H1 (cell line): ENCODE data around the gene ST6GALNAC3. TPM values are rescaled to one million over a fixed set of nuclear protein-coding genes. Genes with fewer than 3 reads are reported as not detected.

Experiments used
- CTCF ChIA-PET: fragments of 300-600 bp; sonication (Branson Sonifier 250); formaldehyde crosslinking; loops from one replicate; lab custom pipeline; 2021; ENCODE audit not compliant: partially characterized antibody; lab: Charles Lee
- POLR2A ChIA-PET: fragments of 300-600 bp; sonication (Branson Sonifier 250); formaldehyde crosslinking; loops from one replicate; lab custom pipeline; 2021; ENCODE audit warnings: inconsistent platforms; ENCODE audit not compliant: partially characterized antibody; lab: Charles Lee
- DNase-seq, 2 experiments: peaks; one replicate each; pipeline versions ENCODE4 v3.0.0 to v3.0.0-alpha.2; 2010 to 2022; ENCODE audit warnings: low spot score in 2 of 2, low read depth in 1 of 2, mixed read lengths in 1 of 2
- FAIRE-seq: peaks from 2 replicates; lab custom pipeline; 2011; peaks lifted over from hg19 to GRCh38; lab: Jason Lieb, UNC
- H2AFZ ChIP-seq: 2 replicates; pipeline ENCODE4 v1.8.1; 2012; ENCODE audit warnings: low read length, inconsistent platforms
- H2AK5ac ChIP-seq: 2 replicates; pipeline ENCODE4 v1.6.1; 2013; ENCODE audit warnings: low read depth, low read length
- H2BK120ac ChIP-seq: replicated peaks from 2 replicates; pipeline ENCODE3; 2013; ENCODE audit warnings: low read depth, low read length, inconsistent platforms
- H2BK12ac ChIP-seq: 2 replicates; pipeline ENCODE4 v1.6.1; 2013; ENCODE audit warnings: low read depth, low read length
- H2BK15ac ChIP-seq: 2 replicates; pipeline ENCODE4 v1.6.1; 2013; ENCODE audit warnings: low read length
- H2BK20ac ChIP-seq: 2 replicates; pipeline ENCODE4 v1.6.1; 2013; ENCODE audit warnings: low read length
- H2BK5ac ChIP-seq: 2 replicates; pipeline ENCODE4 v1.6.1; 2013; ENCODE audit warnings: low read depth, low read length
- H3K14ac ChIP-seq: 2 replicates; pipeline ENCODE4 v1.6.1; 2013; ENCODE audit warnings: inconsistent platforms; ENCODE audit not compliant: insufficient read length
- H3K18ac ChIP-seq: 2 replicates; pipeline ENCODE4 v1.6.1; 2013; ENCODE audit warnings: low read length; ENCODE audit errors: extremely low read depth
- H3K23ac ChIP-seq: 2 replicates; pipeline ENCODE4 v1.6.1; 2013; ENCODE audit warnings: inconsistent platforms; ENCODE audit not compliant: insufficient read length
- H3K23me2 ChIP-seq: 2 replicates; pipeline ENCODE4 v1.6.1; 2013; ENCODE audit warnings: low read depth, low read length
- H3K27ac ChIP-seq: 2 replicates; pipeline ENCODE4 v1.6.1; 2011; ENCODE audit warnings: low read depth, low read length, inconsistent platforms
- H3K27me3 ChIP-seq, 4 experiments: replicated peaks in 1 of 4; 1 replicate in 1 of 4; 2 replicates in 3 of 4; pipeline versions ENCODE4 v1.6.1 to v1.8.1; 2011 to 2013; ENCODE audit warnings: low read length in 3 of 4, mild to moderate bottlenecking in 3 of 4, inconsistent platforms in 2 of 4, mixed read lengths in 2 of 4, moderate library complexity in 1 of 4; ENCODE audit not compliant: control insufficient read depth in 3 of 4, insufficient read depth in 3 of 4; ENCODE audit errors: extremely low read depth in 1 of 4
- H3K36me3 ChIP-seq, 4 experiments: 2 replicates each; pipeline versions ENCODE4 v1.6.1 to v1.8.1; 2011 to 2013; ENCODE audit warnings: mild to moderate bottlenecking in 4 of 4, low read length in 3 of 4, moderate library complexity in 2 of 4, control low read depth in 1 of 4, inconsistent platforms in 1 of 4; ENCODE audit not compliant: insufficient read depth in 4 of 4, control insufficient read depth in 2 of 4
- H3K4ac ChIP-seq: replicated peaks from 2 replicates; pipeline ENCODE3; 2013; ENCODE audit warnings: low read length, low read depth, mixed read lengths, inconsistent platforms; ENCODE audit not compliant: insufficient read length
- H3K4me1 ChIP-seq, 4 experiments: replicated peaks in 1 of 4; 1 replicate in 1 of 4; 2 replicates in 3 of 4; pipeline versions ENCODE4 v1.6.1 to v1.8.1; 2011 to 2013; ENCODE audit warnings: low read length in 3 of 4, inconsistent platforms in 2 of 4, mixed read lengths in 1 of 4; ENCODE audit not compliant: insufficient read depth in 4 of 4, control insufficient read depth in 3 of 4
- H3K4me2 ChIP-seq, 2 experiments: 2 replicates each; pipeline versions ENCODE4 v1.6.1 to v1.8.1; 2011 to 2013; ENCODE audit warnings: low read depth in 2 of 2, low read length in 2 of 2, control low read depth in 1 of 2, inconsistent platforms in 1 of 2, mild to moderate bottlenecking in 1 of 2; ENCODE audit not compliant: insufficient read depth in 1 of 2
- H3K4me3 ChIP-seq, 4 experiments: fragments of 200-600, 300-600 bp in 1 of 4; sonication (generic), shearing (Covaris generic), sonication (Bioruptor Twin) in 1 of 4; 2 replicates each; pipeline versions ENCODE4 v1.5.1 to v1.8.1; 2011 to 2016; ENCODE audit warnings: low read length in 4 of 4, low read depth in 3 of 4, control low read depth in 2 of 4, inconsistent platforms in 2 of 4, mild to moderate bottlenecking in 2 of 4, mixed read lengths in 1 of 4, moderate library complexity in 1 of 4; ENCODE audit not compliant: insufficient read depth in 2 of 4; ENCODE audit errors: extremely low read depth in 1 of 4
- H3K56ac ChIP-seq: replicated peaks from 2 replicates; pipeline ENCODE3; 2013; ENCODE audit warnings: low read depth, mild to moderate bottlenecking, mixed read lengths, low read length, inconsistent platforms; ENCODE audit not compliant: insufficient read length
- H3K79me1 ChIP-seq: 2 replicates; pipeline ENCODE4 v1.6.1; 2013; ENCODE audit warnings: low read depth, low read length, control low read depth
- H3K79me2 ChIP-seq, 2 experiments: 2 replicates each; pipeline versions ENCODE4 v1.6.1 to v1.8.1; 2012 to 2013; ENCODE audit warnings: low read length in 2 of 2, mild to moderate bottlenecking in 2 of 2, inconsistent platforms in 1 of 2; ENCODE audit not compliant: insufficient read depth in 2 of 2, control insufficient read depth in 1 of 2
- H3K9ac ChIP-seq, 4 experiments: replicated peaks in 1 of 4; 1 replicate in 1 of 4; 2 replicates in 3 of 4; pipeline versions ENCODE4 v1.6.1 to v1.8.1; 2011 to 2013; ENCODE audit warnings: low read depth in 3 of 4, low read length in 3 of 4, control low read depth in 2 of 4, mild to moderate bottlenecking in 2 of 4, moderate library complexity in 2 of 4, inconsistent platforms in 1 of 4; ENCODE audit errors: extremely low read depth in 1 of 4
- H3K9me3 ChIP-seq, 2 experiments: 2 replicates each; pipeline versions ENCODE4 v1.6.1 to v1.8.1; 2012 to 2013; ENCODE audit warnings: mild to moderate bottlenecking in 2 of 2, moderate library complexity in 2 of 2, control low read depth in 1 of 2, inconsistent platforms in 1 of 2, low read depth in 1 of 2, low read length in 1 of 2, mixed read lengths in 1 of 2; ENCODE audit not compliant: insufficient read depth in 2 of 2
- H4K20me1 ChIP-seq, 2 experiments: replicated peaks in 1 of 2; 2 replicates each; pipeline versions ENCODE3 to v1.8.1; 2011 to 2013; ENCODE audit warnings: inconsistent platforms in 2 of 2, low read length in 2 of 2, mild to moderate bottlenecking in 1 of 2; ENCODE audit not compliant: insufficient read depth in 2 of 2, control insufficient read depth in 1 of 2
- H4K5ac ChIP-seq: 2 replicates; pipeline ENCODE4 v1.6.1; 2013; ENCODE audit warnings: low read length, low read depth, mixed read lengths, inconsistent platforms; ENCODE audit not compliant: insufficient read length
- H4K8ac ChIP-seq: 2 replicates; pipeline ENCODE4 v1.8.0; 2013; ENCODE audit warnings: mild to moderate bottlenecking, moderate library complexity, low read length, inconsistent platforms; ENCODE audit not compliant: insufficient read depth; ENCODE audit errors: extremely low read depth
- H4K91ac ChIP-seq: replicated peaks from 2 replicates; pipeline ENCODE3; 2013; ENCODE audit warnings: low read length, mixed read lengths, inconsistent platforms; ENCODE audit not compliant: insufficient read length
- GABPA ChIP-seq: IDR thresholded peaks from 2 replicates; pipeline ENCODE4 v1.6.1; 2011; ENCODE audit warnings: mild to moderate bottlenecking, low read length, moderate library complexity, borderline replicate concordance; ENCODE audit not compliant: insufficient read depth
- WGBS, 2 experiments: shearing (Covaris generic) in 1 of 2; methylation state at CpG; one replicate each; pipeline versions ENCODE4 v1.1.6 to v1.1.7; 2013 to 2015; ENCODE audit warnings: low lambda C conversion rate in 2 of 2, mixed read lengths in 2 of 2, inconsistent platforms in 1 of 2, low coverage in 1 of 2, missing lambda C conversion rate in 1 of 2; ENCODE audit not compliant: insufficient replicate concordance in 2 of 2, insufficient coverage in 1 of 2, insufficient read length in 1 of 2; ENCODE audit errors: extremely low coverage in 1 of 2, missing lambda C conversion rate in 1 of 2; 5-methylcytosine and 5-hydroxymethylcytosine counted together
- polyA plus RNA-seq, 7 experiments: library from polyadenylated mRNA; depleted of rRNA in 3 of 7; stranded (reverse) in 5 of 7; unstranded in 2 of 7; fragments of >200 nt in 5 of 7; fragments of 200-250 nt in 2 of 7; gene quantifications; 1 replicate in 5 of 7; 2 replicates in 1 of 7; 4 replicates in 1 of 7; pipeline versions ENCODE4 v1.2.1 to v1.2.3, GENCODE V29; 2011 to 2013; ENCODE audit warnings: missing spikeins in 2 of 7, mixed read lengths in 2 of 7
- total RNA-seq: library from RNA; stranded (reverse); fragmentation: NEBNext Ultra II Directional; extraction: Animal tissue kit (Norgen Biotek cat#: 25700); gene quantifications from 2 replicates; pipeline ENCODE4 v1.2.1, GENCODE V29; 2021

Gene ST6GALNAC3
- total and polyA plus RNA-seq, 2 of the 8 experiments (the other 6 are each of a cell fraction or from before 2014, with no cell fraction given): 4.9 to 19.0 TPM

- POLR2A ChIA-PET: interaction anchor here (0.6 to 0.7 kb wide), 2 partner anchors 27 to 1296 kb away, joined by 3 read pairs; no protein-coding TSS in a partner anchor
- Histone ChIP-seq H2AFZ (no peak overlapping the region), H3K27ac (no peak overlapping the region), H3K79me2 (no peaks in the 10 kb centered on the region), H3K23me2 (no peaks in the 10 kb centered on the region), H2BK5ac (no peak overlapping the region), H3K18ac (no peak overlapping the region), H3K79me1 (no peaks in the 10 kb centered on the region), H4K5ac (no peak overlapping the region), H3K56ac (no peak overlapping the region), H2BK120ac (no peak overlapping the region), H3K4me2 (no peak overlapping the region), H3K36me3 (no peaks in the 10 kb centered on the region), H3K27me3 (no peaks in the 10 kb centered on the region), H4K91ac (no peak overlapping the region), H4K8ac (no peak overlapping the region), H3K14ac (no peak overlapping the region), H2BK12ac (no peak overlapping the region), H3K4ac (no peak overlapping the region), H2AK5ac (no peak overlapping the region), H2BK20ac (no peak overlapping the region), H3K9me3 (no peaks in the 10 kb centered on the region), H3K4me3 (no peak overlapping the region), H3K4me1 (peaks cover 0 to 7% (median 4%) of the 10 kb centered on the region in 4 experiments; a peak in 6 of 7 replicates), H3K9ac (no peak overlapping the region), H3K23ac (no peak overlapping the region), H4K20me1 (no peaks in the 10 kb centered on the region), H2BK15ac (no peak overlapping the region)
- WGBS, 2 experiments: 88% methylated on average over 3 of the region's 3 CpGs; no CpG with 5 or more reads in 1 of the 2 experiments
- DNase-seq (no peak), FAIRE-seq (no peak)
- CTCF ChIA-PET: interaction anchor here (0.7 to 2.2 kb wide), 4 partner anchors 15 to 116 kb away, joined by 3 to 6 read pairs (median 4); no protein-coding TSS in a partner anchor
- no peak for TF ChIP-seq GABPA
Measured at GRCh38 chr1:76038287-76039004, 36.1 kb upstream of the ST6GALNAC3 start.
